Skin of body (tissue), 2 donors: Measurements from ENCODE around the gene MMD. TPM values are rescaled to one million over a fixed set of nuclear protein-coding genes. Genes with fewer than 3 reads are reported as not detected.
"Not testable (repeated sequence)": the region's sequence is repeated elsewhere in the genome, so short reads cannot be mapped to it uniquely, and the experiment has no call there.

ENCODE experiments used
- DNase-seq: peaks from one replicate; lab custom pipeline; 2025; lab: John Stamatoyannopoulos, UW
- total RNA-seq: library from RNA; depleted of rRNA; stranded (reverse); fragments of >200 nt; gene quantifications from one replicate; pipeline ENCODE4 v1.2.3, GENCODE V29; 2014

The MMD gene
- total RNA-seq, result 16.2 TPM

GRCh38 chr17:55421179-55421934 lies at the start of gene MMD:
Gene MMD (minus strand): TSS chr17:55421835. CDS start chr17:55421695, 140 bp downstream.
- DNase-seq, result no peak

- DNase-seq, result no peak
Measured at GRCh38 chr17:55466671-55467070, 45.0 kb upstream of the MMD start.

GRCh38 chr17:55465771-55466170 lies 44.1 kb upstream of the MMD start:
- not testable (repeated sequence) for DNase-seq

- DNase-seq, result no peak
Measured at GRCh38 chr17:55463600-55463999, 42.0 kb upstream of the MMD start.

GRCh38 chr17:55462711-55463110 lies 41.1 kb upstream of the MMD start:
- DNase-seq, result no peak

GRCh38 chr17:55462234-55462633 lies 40.6 kb upstream of the MMD start:
- no peak for DNase-seq

- DNase-seq, result no peak
Measured at GRCh38 chr17:55458978-55459377, 37.3 kb upstream of the MMD start.

GRCh38 chr17:55458287-55458900 lies 36.8 kb upstream of the MMD start:
- no peak for DNase-seq

- no peak for DNase-seq
Measured at GRCh38 chr17:55456307-55457240, 34.9 kb upstream of the MMD start.

- peak; percentile 16 for DNase-seq
Measured at GRCh38 chr17:55454906-55455474, 33.4 kb upstream of the MMD start.

GRCh38 chr17:55453839-55454557 lies 32.4 kb upstream of the MMD start:
- no peak for DNase-seq

- peak; percentile 30 for DNase-seq
Measured at GRCh38 chr17:55452139-55452790, 30.6 kb upstream of the MMD start.

GRCh38 chr17:55451758-55452138 lies 30.1 kb upstream of the MMD start:
- DNase-seq, result no peak

GRCh38 chr17:55451203-55451641 lies 29.6 kb upstream of the MMD start:
- no peak for DNase-seq

- no peak for DNase-seq
Measured at GRCh38 chr17:55450232-55450825, 28.7 kb upstream of the MMD start.

- no peak for DNase-seq
Measured at GRCh38 chr17:55448681-55449080, 27.0 kb upstream of the MMD start.

- no peak for DNase-seq
Measured at GRCh38 chr17:55446581-55447205, 25.1 kb upstream of the MMD start.

- DNase-seq, result not testable (repeated sequence)
Measured at GRCh38 chr17:55446004-55446403, 24.4 kb upstream of the MMD start.
